A673 (cell line): Measurements from ENCODE around the gene THSD4.

Experiments
- CTCF ChIP-seq: fragments of 300-800, 200-600 bp; sonication (generic); conservative IDR thresholded peaks from 2 replicates; pipeline ENCODE4 v1.5.1; 2017; ENCODE audit warnings: low read depth, mild to moderate bottlenecking, antibody characterized with exemption, low read length, moderate library complexity, mixed read lengths
- EZH2 ChIP-seq: fragments of 200-600 bp; sonication (generic); IDR thresholded peaks from 2 replicates; pipeline ENCODE4 v1.6.1; 2017; ENCODE audit warnings: borderline replicate concordance, low read depth, mild to moderate bottlenecking, mixed read lengths, antibody characterized with exemption, low read length; ENCODE audit not compliant: poor library complexity, severe bottlenecking

- no peak for TF ChIP-seq CTCF
- no peak for TF ChIP-seq EZH2
Observed at GRCh38 chr15:71639471-71639870, 524.2 kb downstream of the THSD4 start.
